Measurements from ENCODE around the gene ELP1. TPM values are rescaled to one million over a fixed set of nuclear protein-coding genes. Genes with fewer than 3 reads are reported as not detected.

ELP1 gene
- total and polyA plus RNA-seq, 4 donors, result 8.0 to 39.3 (median 16.4) TPM

DNA sequence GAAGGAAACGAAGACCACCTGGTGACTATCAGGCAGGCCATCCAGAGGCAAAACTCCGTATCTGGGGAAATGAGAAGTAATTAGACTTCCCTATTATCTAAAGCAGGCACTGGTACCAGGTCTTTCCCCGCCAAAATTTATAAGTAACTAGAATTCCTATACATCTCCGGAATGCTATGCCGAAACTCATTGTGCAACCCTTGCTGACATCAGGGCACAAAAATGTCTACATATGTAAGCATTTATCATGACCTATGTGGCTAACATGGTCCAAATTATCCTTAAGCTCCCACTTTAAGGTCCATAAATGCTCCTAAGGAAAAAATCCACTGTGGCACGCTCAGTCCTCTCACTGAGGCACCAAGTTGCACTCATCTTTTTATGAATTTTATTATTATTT is 95.9 kb downstream of the ELP1 start:
- ATAC-seq (ENCODE audit: insufficient read depth, low FRiP score), result no peak
- H3K4me3 ChIP-seq, result no peak overlapping the region
- TF ChIP-seq, protein P1, sequence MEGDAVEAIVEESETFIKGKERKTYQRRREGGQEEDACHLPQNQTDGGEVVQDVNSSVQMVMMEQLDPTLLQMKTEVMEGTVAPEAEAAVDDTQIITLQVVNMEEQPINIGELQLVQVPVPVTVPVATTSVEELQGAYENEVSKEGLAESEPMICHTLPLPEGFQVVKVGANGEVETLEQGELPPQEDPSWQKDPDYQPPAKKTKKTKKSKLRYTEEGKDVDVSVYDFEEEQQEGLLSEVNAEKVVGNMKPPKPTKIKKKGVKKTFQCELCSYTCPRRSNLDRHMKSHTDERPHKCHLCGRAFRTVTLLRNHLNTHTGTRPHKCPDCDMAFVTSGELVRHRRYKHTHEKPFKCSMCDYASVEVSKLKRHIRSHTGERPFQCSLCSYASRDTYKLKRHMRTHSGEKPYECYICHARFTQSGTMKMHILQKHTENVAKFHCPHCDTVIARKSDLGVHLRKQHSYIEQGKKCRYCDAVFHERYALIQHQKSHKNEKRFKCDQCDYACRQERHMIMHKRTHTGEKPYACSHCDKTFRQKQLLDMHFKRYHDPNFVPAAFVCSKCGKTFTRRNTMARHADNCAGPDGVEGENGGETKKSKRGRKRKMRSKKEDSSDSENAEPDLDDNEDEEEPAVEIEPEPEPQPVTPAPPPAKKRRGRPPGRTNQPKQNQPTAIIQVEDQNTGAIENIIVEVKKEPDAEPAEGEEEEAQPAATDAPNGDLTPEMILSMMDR (IDR thresholded peaks at IDR 0.05; ENCODE audit: control extremely low read depth, extremely low read depth), result no peak
- no peak for DNase-seq
- H3K27me3 ChIP-seq (ENCODE audit: control insufficient read depth in 3 of 3, insufficient read depth in 3 of 3, low read length in 2 of 3), result no peaks in the 10 kb centered on the region
- 85 to 87% methylated on average over 6 of the region's 6 CpGs for WGBS, 2 donors
- no peak overlapping the region for H3K27ac ChIP-seq (ENCODE audit: low read depth in 1 of 2, low read length in 1 of 2)
- H3K36me3 ChIP-seq (ENCODE audit: control insufficient read depth in 4 of 4, insufficient read depth in 4 of 4, low read length in 4 of 4), result no peaks in the 10 kb centered on the region
- no peak overlapping the region for H3K9ac ChIP-seq (ENCODE audit: insufficient read depth in 1 of 2, low read length in 2 of 2)
- H3K4me1 ChIP-seq (ENCODE audit: control insufficient read depth in 5 of 5, insufficient read depth in 5 of 5, low read length in 5 of 5), result no peaks in the 10 kb centered on the region
- no peaks in the 10 kb centered on the region for H3K9me3 ChIP-seq (ENCODE audit: control insufficient read depth in 4 of 4, insufficient read depth in 3 of 4, low read length in 3 of 4)

DNA sequence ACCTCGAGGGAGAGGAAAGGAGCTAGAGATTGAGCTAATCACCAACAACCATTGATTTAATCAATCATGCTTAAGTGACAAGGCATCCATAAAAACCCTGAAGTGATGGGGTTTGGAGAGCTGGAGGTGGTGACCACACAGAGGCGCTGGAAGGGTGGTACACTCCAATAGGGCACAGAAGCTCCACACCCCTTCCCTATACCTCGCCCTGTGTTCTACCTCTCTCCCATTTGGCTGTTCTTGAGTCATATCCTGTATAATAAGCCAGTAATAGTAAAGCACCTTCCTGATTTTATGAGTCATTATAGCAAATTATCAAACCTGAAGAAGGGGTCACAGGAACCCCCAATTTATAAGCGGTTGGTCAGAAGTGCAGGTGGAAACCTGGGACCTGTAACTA is 96.4 kb downstream of the ELP1 start:
- no peak for ATAC-seq (ENCODE audit: insufficient read depth, low FRiP score)
- H3K27ac ChIP-seq (ENCODE audit: low read depth in 1 of 2, low read length in 1 of 2), result no peak overlapping the region
- H3K27me3 ChIP-seq (ENCODE audit: control insufficient read depth in 3 of 3, insufficient read depth in 3 of 3, low read length in 2 of 3), result no peaks in the 10 kb centered on the region
- H3K9ac ChIP-seq (ENCODE audit: insufficient read depth in 1 of 2, low read length in 2 of 2), result no peak overlapping the region
- DNase-seq, result no peak
- H3K4me3 ChIP-seq, result no peak overlapping the region
- H3K9me3 ChIP-seq (ENCODE audit: control insufficient read depth in 4 of 4, insufficient read depth in 3 of 4, low read length in 3 of 4), result no peaks in the 10 kb centered on the region
- H3K36me3 ChIP-seq (ENCODE audit: control insufficient read depth in 4 of 4, insufficient read depth in 4 of 4, low read length in 4 of 4), result no peaks in the 10 kb centered on the region
- TF ChIP-seq, protein P1 (IDR thresholded peaks at IDR 0.05; ENCODE audit: control extremely low read depth, extremely low read depth), result no peak
- WGBS, 2 donors, result 84 to 89% methylated on average over 4 of the region's 4 CpGs
- H3K4me1 ChIP-seq (ENCODE audit: control insufficient read depth in 5 of 5, insufficient read depth in 5 of 5, low read length in 5 of 5), result no peaks in the 10 kb centered on the region

GRCh38 chr9:108836781-108837180 is 97.1 kb downstream of the ELP1 start:
- Histone ChIP-seq H3K9me3 (ENCODE audit: control insufficient read depth in 4 of 4, insufficient read depth in 3 of 4, low read length in 3 of 4) (no peaks in the 10 kb centered on the region), H3K9ac (ENCODE audit: insufficient read depth in 1 of 2, low read length in 2 of 2) (no peak overlapping the region), H3K36me3 (ENCODE audit: control insufficient read depth in 4 of 4, insufficient read depth in 4 of 4, low read length in 4 of 4) (no peaks in the 10 kb centered on the region), H3K27ac (ENCODE audit: low read depth in 1 of 2, low read length in 1 of 2) (no peak overlapping the region), H3K4me3 (no peak overlapping the region), H3K27me3 (ENCODE audit: control insufficient read depth in 3 of 3, insufficient read depth in 3 of 3, low read length in 2 of 3) (no peaks in the 10 kb centered on the region), H3K4me1 (ENCODE audit: control insufficient read depth in 5 of 5, insufficient read depth in 5 of 5, low read length in 5 of 5) (no peaks in the 10 kb centered on the region)
- ATAC-seq (ENCODE audit: insufficient read depth, low FRiP score) (no peak), DNase-seq (no peak)
- TF ChIP-seq, protein P1 (IDR thresholded peaks at IDR 0.05; ENCODE audit: control extremely low read depth, extremely low read depth), result no peak
- WGBS, 2 donors, result 83 to 84% methylated on average over 5 of the region's 5 CpGs

GRCh38 chr9:108836319-108836718 is 97.6 kb downstream of the ELP1 start:
- DNase-seq (no peak), ATAC-seq (ENCODE audit: insufficient read depth, low FRiP score) (no peak)
- no peak overlapping the region for H3K9ac ChIP-seq (ENCODE audit: insufficient read depth in 1 of 2, low read length in 2 of 2)
- no peak overlapping the region for H3K27ac ChIP-seq (ENCODE audit: low read depth in 1 of 2, low read length in 1 of 2)
- TF ChIP-seq, protein P1 (IDR thresholded peaks at IDR 0.05; ENCODE audit: control extremely low read depth, extremely low read depth), result no peak
- no peaks in the 10 kb centered on the region for H3K27me3 ChIP-seq (ENCODE audit: control insufficient read depth in 3 of 3, insufficient read depth in 3 of 3, low read length in 2 of 3)
- H3K4me3 ChIP-seq, result no peak overlapping the region
- WGBS, 2 donors, result 88 to 92% methylated on average over 9 of the region's 9 CpGs
- no peaks in the 10 kb centered on the region for H3K4me1 ChIP-seq (ENCODE audit: control insufficient read depth in 5 of 5, insufficient read depth in 5 of 5, low read length in 5 of 5)
- no peaks in the 10 kb centered on the region for H3K36me3 ChIP-seq (ENCODE audit: control insufficient read depth in 4 of 4, insufficient read depth in 4 of 4, low read length in 4 of 4)
- no peaks in the 10 kb centered on the region for H3K9me3 ChIP-seq (ENCODE audit: control insufficient read depth in 4 of 4, insufficient read depth in 3 of 4, low read length in 3 of 4)

All from lung (tissue), 12 donors.